DMS53 treated with DMSO at 0.1 percent for 48 hours (cell line): Measurements from ENCODE around the gene FAM171A1.
"Not testable (repeated sequence)": the region's sequence is repeated elsewhere in the genome, so short reads cannot be mapped to it uniquely, and the experiment has no call there.

Source experiments
- DNase-seq: peaks from one replicate; lab custom pipeline; 2025; ENCODE audit not compliant: unreplicated experiment; lab: John Stamatoyannopoulos, UW

Gene FAM171A1

GRCh38 chr10:15345450-15345849 is 25.6 kb downstream of the FAM171A1 start:
- DNase-seq = no peak

GRCh38 chr10:15344876-15345285 is 26.2 kb downstream of the FAM171A1 start:
- no peak for DNase-seq

- DNase-seq = no peak
Measured at GRCh38 chr10:15344256-15344875, 26.7 kb downstream of the FAM171A1 start.

- no peak for DNase-seq
Measured at GRCh38 chr10:15342970-15343369, 28.1 kb downstream of the FAM171A1 start.

GRCh38 chr10:15341502-15342128 is 29.5 kb downstream of the FAM171A1 start:
- no peak for DNase-seq

GRCh38 chr10:15339892-15340291 is 31.2 kb downstream of the FAM171A1 start:
- no peak for DNase-seq

GRCh38 chr10:15337441-15337923 is 33.6 kb downstream of the FAM171A1 start:
- DNase-seq = not testable (repeated sequence)

GRCh38 chr10:15336211-15336610 is 34.9 kb downstream of the FAM171A1 start:
- DNase-seq = no peak

GRCh38 chr10:15335508-15335907 is 35.6 kb downstream of the FAM171A1 start:
- DNase-seq = no peak

GRCh38 chr10:15334650-15335323 is 36.3 kb downstream of the FAM171A1 start:
- no peak for DNase-seq

GRCh38 chr10:15333909-15334649 is 37.0 kb downstream of the FAM171A1 start:
- no peak for DNase-seq

- not testable (repeated sequence) for DNase-seq
Measured at GRCh38 chr10:15333181-15333580, 37.9 kb downstream of the FAM171A1 start.

- no peak for DNase-seq
Measured at GRCh38 chr10:15331461-15331860, 39.6 kb downstream of the FAM171A1 start.

GRCh38 chr10:15329437-15329836 is 41.7 kb downstream of the FAM171A1 start:
- no peak for DNase-seq

GRCh38 chr10:15325944-15326284 is 45.2 kb downstream of the FAM171A1 start:
- no peak for DNase-seq

- no peak for DNase-seq
Measured at GRCh38 chr10:15325243-15325943, 45.7 kb downstream of the FAM171A1 start.

GRCh38 chr10:15324611-15325010 is 46.5 kb downstream of the FAM171A1 start:
- no peak for DNase-seq

GRCh38 chr10:15324113-15324512 is 47.0 kb downstream of the FAM171A1 start:
- no peak for DNase-seq

GRCh38 chr10:15322356-15322755 is 48.7 kb downstream of the FAM171A1 start:
- DNase-seq = no peak

GRCh38 chr10:15321431-15322341 is 49.4 kb downstream of the FAM171A1 start:
- no peak for DNase-seq
